Spinal cord (tissue), 10 donors: Measurements from ENCODE around the gene APOA4. TPM values are rescaled to one million over a fixed set of nuclear protein-coding genes. Genes with fewer than 3 reads are reported as not detected.

Experiments
- DNase-seq, 6 donors: peaks; one replicate each; pipeline versions ENCODE4 v3.0.0 to v3.0.0-alpha.2; 2013 to 2015; ENCODE audit warnings: low spot score in 6 of 6, low read depth in 4 of 6
- H3K27ac ChIP-seq: one replicate; pipeline ENCODE4 v1.5.1; 2013; ENCODE audit warnings: low read depth, low read length, control low read depth
- H3K27me3 ChIP-seq: one replicate; pipeline ENCODE4 v1.6.1; 2013; ENCODE audit warnings: low read length; ENCODE audit not compliant: control insufficient read depth, insufficient read depth
- H3K36me3 ChIP-seq: one replicate; pipeline ENCODE4 v1.6.1; 2013; ENCODE audit warnings: low read length; ENCODE audit not compliant: control insufficient read depth, insufficient read depth
- H3K4me1 ChIP-seq: one replicate; pipeline ENCODE4 v1.6.1; 2013; ENCODE audit warnings: low read length; ENCODE audit not compliant: control insufficient read depth, insufficient read depth
- H3K4me3 ChIP-seq: one replicate; pipeline ENCODE4 v1.5.1; 2013; ENCODE audit warnings: low read depth, low read length, control low read depth
- H3K9me3 ChIP-seq: one replicate; pipeline ENCODE4 v1.6.1; 2013; ENCODE audit warnings: low read length; ENCODE audit not compliant: control insufficient read depth, insufficient read depth
- WGBS: methylation state at CpG from one replicate; pipeline ENCODE4 v1.1.5; 2013; ENCODE audit warnings: missing lambda C conversion rate; ENCODE audit not compliant: insufficient coverage; 5-methylcytosine and 5-hydroxymethylcytosine counted together
- polyA plus RNA-seq, 2 donors: library from polyadenylated mRNA; unstranded; fragments of 120-200 nt; gene quantifications; one replicate each; pipeline ENCODE4 v1.2.1, GENCODE V29; 2013; ENCODE audit not compliant: insufficient read length in 2 of 2
- total RNA-seq, 2 donors: library from RNA; depleted of rRNA in 1 of 2; stranded (reverse); fragments of 120-200 nt in 1 of 2; fragments of >200 nt in 1 of 2; gene quantifications; one replicate each; pipeline versions ENCODE4 v1.2.3 to v1.2.4, GENCODE V29; 2013 to 2014
- donor health status: healthy.

APOA4 gene
- total and polyA plus RNA-seq, 4 donors: not detected

DNA sequence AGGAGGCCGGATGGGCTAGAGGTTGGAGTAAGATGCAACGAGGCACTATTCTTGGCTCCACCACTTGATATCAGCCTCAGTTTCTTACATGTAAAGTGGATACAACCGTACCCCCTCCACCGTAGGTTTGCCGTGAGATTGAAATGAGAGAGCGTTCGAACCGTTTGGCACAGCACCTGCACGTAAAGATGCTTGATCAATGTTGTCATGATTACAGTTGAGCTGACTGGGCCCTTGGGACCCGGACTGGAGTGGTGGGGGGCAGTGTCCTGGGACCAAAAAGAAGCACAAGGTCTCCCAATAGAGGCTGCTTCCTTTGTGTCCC is 10.3 kb upstream of the APOA4 start:
- H3K4me3 ChIP-seq: no peak overlapping the region
- DNase-seq: no peak
- no peak overlapping the region for H3K27ac ChIP-seq
- H3K4me1 ChIP-seq: peaks cover 50% of the 10 kb centered on the region
- WGBS: 90% methylated on average over 7 of the region's 10 CpGs
- no peaks in the 10 kb centered on the region for H3K36me3 ChIP-seq
- no peaks in the 10 kb centered on the region for H3K9me3 ChIP-seq
- no peaks in the 10 kb centered on the region for H3K27me3 ChIP-seq

DNA sequence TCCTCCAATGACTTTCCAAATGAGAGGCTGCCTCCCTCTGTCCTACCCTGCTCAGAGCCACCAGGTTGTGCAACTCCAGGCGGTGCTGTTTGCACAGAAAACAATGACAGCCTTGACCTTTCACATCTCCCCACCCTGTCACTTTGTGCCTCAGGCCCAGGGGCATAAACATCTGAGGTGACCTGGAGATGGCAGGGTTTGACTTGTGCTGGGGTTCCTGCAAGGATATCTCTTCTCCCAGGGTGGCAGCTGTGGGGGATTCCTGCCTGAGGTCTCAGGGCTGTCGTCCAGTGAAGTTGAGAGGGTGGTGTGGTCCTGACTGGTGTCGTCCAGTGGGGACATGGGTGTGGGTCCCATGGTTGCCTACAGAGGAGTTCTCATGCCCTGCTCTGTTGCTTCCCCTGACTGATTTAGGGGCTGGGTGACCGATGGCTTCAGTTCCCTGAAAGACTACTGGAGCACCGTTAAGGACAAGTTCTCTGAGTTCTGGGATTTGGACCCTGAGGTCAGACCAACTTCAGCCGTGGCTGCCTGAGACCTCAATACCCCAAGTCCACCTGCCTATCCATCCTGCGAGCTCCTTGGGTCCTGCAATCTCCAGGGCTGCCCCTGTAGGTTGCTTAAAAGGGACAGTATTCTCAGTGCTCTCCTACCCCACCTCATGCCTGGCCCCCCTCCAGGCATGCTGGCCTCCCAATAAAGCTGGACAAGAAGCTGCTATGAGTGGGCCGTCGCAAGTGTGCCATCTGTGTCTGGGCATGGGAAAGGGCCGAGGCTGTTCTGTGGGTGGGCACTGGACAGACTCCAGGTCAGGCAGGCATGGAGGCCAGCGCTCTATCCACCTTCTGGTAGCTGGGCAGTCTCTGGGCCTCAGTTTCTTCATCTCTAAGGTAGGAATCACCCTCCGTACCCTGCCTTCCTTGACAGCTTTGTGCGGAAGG is 9.5 kb upstream of the APOA4 start:
- H3K27ac ChIP-seq: no peak overlapping the region
- no peaks in the 10 kb centered on the region for H3K36me3 ChIP-seq
- WGBS: 76% methylated on average over 9 of the region's 13 CpGs
- DNase-seq: no peak
- no peaks in the 10 kb centered on the region for H3K9me3 ChIP-seq
- H3K27me3 ChIP-seq: no peaks in the 10 kb centered on the region
- no peak overlapping the region for H3K4me3 ChIP-seq
- H3K4me1 ChIP-seq: peaks cover 47% of the 10 kb centered on the region

DNA sequence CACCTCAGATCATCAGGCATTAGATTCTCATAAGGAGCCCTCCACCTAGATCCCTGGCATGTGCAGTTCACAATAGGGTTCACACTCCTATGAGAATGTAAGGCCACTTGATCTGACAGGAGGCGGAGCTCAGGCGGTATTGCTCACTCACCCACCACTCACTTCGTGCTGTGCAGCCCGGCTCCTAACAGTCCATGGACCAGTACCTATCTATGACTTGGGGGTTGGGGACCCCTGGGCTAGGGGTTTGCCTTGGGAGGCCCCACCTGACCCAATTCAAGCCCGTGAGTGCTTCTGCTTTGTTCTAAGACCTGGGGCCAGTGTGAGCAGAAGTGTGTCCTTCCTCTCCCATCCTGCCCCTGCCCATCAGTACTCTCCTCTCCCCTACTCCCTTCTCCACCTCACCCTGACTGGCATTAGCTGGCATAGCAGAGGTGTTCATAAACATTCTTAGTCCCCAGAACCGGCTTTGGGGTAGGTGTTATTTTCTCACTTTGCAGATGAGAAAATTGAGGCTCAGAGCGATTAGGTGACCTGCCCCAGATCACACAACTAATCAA is 8.8 kb upstream of the APOA4 start:
- Histone ChIP-seq H3K27me3 (no peaks in the 10 kb centered on the region), H3K4me3 (no peak overlapping the region), H3K9me3 (no peaks in the 10 kb centered on the region), H3K27ac (no peak overlapping the region), H3K4me1 (peaks cover 39% of the 10 kb centered on the region), H3K36me3 (no peaks in the 10 kb centered on the region)
- DNase-seq: no peak
- 100% methylated on average over 1 of the region's 7 CpGs for WGBS

DNA sequence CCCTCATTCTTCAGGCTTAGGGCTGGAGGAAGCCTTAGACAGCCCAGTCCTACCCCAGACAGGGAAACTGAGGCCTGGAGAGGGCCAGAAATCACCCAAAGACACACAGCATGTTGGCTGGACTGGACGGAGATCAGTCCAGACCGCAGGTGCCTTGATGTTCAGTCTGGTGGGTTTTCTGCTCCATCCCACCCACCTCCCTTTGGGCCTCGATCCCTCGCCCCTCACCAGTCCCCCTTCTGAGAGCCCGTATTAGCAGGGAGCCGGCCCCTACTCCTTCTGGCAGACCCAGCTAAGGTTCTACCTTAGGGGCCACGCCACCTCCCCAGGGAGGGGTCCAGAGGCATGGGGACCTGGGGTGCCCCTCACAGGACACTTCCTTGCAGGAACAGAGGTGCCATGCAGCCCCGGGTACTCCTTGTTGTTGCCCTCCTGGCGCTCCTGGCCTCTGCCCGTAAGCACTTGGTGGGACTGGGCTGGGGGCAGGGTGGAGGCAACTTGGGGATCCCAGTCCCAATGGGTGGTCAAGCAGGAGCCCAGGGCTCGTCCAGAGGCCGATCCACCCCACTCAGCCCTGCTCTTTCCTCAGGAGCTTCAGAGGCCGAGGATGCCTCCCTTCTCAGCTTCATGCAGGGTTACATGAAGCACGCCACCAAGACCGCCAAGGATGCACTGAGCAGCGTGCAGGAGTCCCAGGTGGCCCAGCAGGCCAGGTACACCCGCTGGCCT is 7.2 kb upstream of the APOA4 start:
- H3K4me3 ChIP-seq: no peak overlapping the region
- H3K27me3 ChIP-seq: no peaks in the 10 kb centered on the region
- WGBS: 95% methylated on average over 16 of the region's 17 CpGs
- H3K9me3 ChIP-seq: no peaks in the 10 kb centered on the region
- H3K27ac ChIP-seq: no peak overlapping the region
- no peaks in the 10 kb centered on the region for H3K36me3 ChIP-seq
- peaks cover 24% of the 10 kb centered on the region for H3K4me1 ChIP-seq
- no peak for DNase-seq

DNA sequence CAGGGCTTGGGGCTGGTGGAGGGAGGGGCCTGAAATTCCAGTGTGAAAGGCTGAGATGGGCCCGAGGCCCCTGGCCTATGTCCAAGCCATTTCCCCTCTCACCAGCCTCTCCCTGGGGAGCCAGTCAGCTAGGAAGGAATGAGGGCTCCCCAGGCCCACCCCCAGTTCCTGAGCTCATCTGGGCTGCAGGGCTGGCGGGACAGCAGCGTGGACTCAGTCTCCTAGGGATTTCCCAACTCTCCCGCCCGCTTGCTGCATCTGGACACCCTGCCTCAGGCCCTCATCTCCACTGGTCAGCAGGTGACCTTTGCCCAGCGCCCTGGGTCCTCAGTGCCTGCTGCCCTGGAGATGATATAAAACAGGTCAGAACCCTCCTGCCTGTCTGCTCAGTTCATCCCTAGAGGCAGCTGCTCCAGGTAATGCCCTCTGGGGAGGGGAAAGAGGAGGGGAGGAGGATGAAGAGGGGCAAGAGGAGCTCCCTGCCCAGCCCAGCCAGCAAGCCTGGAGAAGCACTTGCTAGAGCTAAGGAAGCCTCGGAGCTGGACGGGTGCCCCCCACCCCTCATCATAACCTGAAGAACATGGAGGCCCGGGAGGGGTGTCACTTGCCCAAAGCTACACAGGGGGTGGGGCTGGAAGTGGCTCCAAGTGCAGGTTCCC is 6.5 kb upstream of the APOA4 start, which contains the start of gene APOC3:
Gene APOC3, plus strand, starts transcription at position 383 of the 659 bp plus-strand sequence. CDS start 676 bp downstream, outside the sequence.
- no peaks in the 10 kb centered on the region for H3K36me3 ChIP-seq
- no peak within 1 kb of the TSS for H3K27ac ChIP-seq
- H3K9me3 ChIP-seq: no peaks in the 10 kb centered on the region
- no peaks in the 10 kb centered on the region for H3K27me3 ChIP-seq
- no peak within 1 kb of the TSS for H3K4me3 ChIP-seq
- DNase-seq: no peak
- WGBS: 69% methylated on average over 6 of the region's 9 CpGs
- peaks cover 17% of the 10 kb centered on the region for H3K4me1 ChIP-seq

DNA sequence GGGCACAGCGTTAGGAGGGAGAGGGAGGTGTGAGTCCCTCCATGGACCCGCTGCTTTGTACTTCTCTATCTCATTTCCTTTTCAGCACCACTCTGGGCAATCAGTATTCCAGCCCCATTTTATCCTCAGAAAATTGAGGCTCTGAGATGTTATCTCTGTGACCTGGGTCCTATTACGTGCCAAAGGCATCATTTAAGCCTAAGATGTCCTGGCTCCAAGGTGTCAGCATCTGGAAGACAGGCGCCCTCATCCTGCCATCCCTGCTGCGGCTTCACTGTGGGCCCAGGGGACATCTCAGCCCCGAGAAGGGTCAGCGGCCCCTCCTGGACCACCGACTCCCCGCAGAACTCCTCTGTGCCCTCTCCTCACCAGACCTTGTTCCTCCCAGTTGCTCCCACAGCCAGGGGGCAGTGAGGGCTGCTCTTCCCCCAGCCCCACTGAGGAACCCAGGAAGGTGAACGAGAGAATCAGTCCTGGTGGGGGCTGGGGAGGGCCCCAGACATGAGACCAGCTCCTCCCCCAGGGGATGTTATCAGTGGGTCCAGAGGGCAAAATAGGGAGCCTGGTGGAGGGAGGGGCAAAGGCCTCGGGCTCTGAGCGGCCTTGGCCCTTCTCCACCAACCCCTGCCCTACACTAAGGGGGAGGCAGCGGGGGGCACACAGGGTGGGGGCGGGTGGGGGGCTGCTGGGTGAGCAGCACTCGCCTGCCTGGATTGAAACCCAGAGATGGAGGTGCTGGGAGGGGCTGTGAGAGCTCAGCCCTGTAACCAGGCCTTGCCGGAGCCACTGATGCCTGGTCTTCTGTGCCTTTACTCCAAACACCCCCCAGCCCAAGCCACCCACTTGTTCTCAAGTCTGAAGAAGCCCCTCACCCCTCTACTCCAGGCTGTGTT is 5.8 kb upstream of the APOA4 start:
- Histone ChIP-seq H3K4me1 (peaks cover 14% of the 10 kb centered on the region), H3K27me3 (no peaks in the 10 kb centered on the region), H3K27ac (no peak overlapping the region), H3K36me3 (no peaks in the 10 kb centered on the region), H3K4me3 (no peak overlapping the region), H3K9me3 (no peaks in the 10 kb centered on the region)
- WGBS: 71% methylated on average over 5 of the region's 16 CpGs
- no peak for DNase-seq

DNA sequence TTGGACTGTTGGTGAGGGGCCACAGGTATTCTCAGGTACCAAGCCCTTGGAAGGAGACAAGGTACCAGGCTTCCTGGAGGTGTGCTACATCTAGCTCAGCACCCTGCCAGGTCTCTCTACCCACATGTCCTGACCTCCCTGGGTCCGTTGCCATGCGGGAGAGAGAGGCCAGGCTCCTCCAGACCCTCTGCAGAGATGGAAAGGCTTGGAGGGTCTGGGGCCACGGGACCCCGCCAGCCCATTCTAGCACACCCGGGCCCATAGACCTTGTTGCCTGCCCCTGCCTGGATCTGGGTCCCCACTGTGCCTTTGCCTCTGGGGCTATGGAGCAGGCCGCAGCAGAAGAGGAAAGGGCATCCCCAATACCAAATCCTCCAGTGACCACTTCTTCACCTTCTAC is 4.4 kb upstream of the APOA4 start:
- no peak for DNase-seq
- no peaks in the 10 kb centered on the region for H3K27me3 ChIP-seq
- WGBS: 96% methylated on average over 6 of the region's 6 CpGs
- H3K4me3 ChIP-seq: no peak overlapping the region
- H3K4me1 ChIP-seq: peaks cover 21% of the 10 kb centered on the region
- H3K27ac ChIP-seq: no peak overlapping the region
- H3K36me3 ChIP-seq: no peaks in the 10 kb centered on the region
- no peaks in the 10 kb centered on the region for H3K9me3 ChIP-seq

DNA sequence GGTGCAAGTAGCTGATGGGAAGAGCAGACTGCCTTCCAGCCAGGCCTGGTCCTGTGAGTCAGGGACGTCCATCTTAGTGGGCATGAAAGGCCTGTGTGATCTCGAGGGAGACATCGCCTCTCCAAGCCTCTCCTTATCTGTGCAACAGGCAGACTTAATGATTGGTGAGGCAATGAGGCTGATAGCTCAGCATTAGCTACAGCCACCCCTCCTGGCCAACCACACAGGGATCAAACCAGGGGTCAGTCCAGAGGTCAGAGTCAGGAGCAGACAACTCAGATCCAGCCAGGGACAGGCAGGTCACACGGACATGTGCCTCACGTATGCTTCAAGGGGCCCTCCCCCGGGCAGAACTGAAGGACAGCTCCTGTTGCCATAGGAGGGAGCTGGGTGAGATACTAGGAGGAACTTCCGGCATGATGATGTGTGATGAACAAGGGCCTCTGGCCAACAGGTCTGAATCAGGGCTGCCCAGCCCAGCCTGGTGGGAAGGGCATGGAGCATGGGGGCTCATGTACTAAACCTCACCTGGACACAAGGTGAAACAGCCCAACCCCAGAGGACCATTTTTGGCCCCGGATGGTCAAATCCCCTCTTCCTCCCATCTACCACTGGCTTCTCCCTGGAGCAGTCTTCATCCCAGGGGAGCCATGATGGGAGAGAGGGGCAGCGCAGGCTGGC is 3.8 kb upstream of the APOA4 start:
- DNase-seq: no peak
- Histone ChIP-seq H3K9me3 (no peaks in the 10 kb centered on the region), H3K4me1 (peaks cover 24% of the 10 kb centered on the region), H3K27ac (no peak overlapping the region), H3K27me3 (no peaks in the 10 kb centered on the region), H3K36me3 (no peaks in the 10 kb centered on the region), H3K4me3 (no peak overlapping the region)
- WGBS: 79% methylated on average over 6 of the region's 9 CpGs
